Measurements from ENCODE around the gene SLC27A4.

DNA sequence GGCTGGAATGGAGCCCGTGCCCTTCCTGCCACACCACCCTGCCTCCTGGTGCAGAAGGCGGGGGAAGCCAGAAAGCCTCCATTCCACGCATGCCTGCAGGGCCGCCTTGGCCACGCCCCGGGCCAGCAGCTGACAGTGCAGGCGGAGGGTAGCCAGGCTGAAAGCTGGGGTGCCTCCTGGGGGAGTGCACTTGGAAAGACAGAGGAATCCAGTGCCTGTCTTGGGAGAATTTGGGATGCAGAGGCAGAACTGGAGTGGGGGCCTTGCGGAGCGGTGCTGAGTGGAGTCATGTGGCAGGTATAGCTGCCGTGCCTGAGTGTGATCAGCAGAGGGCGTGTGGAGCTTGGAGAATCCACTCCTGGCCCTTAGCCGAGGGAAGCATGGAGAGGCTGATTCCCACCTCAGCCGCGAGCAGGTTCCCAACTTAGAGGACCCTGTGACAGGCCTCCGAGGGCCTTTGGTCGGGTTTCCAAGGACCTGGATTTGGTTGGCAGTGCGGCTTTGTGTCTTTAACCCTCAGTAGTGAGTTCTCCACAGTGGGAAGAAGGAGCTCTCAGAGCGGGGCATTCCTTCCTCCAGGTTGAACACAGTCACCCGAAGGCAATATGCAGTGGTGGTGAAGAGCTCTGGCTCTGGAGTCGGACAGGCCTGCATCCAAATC, 21.8 kb downstream of the SLC27A4 start:
- TF ChIP-seq POLR2A (IDR thresholded peaks at IDR 0.05; ENCODE audit: low read length) (peak; percentile 24), GATA1 (IDR thresholded peaks at IDR 0.05; ENCODE audit: low read depth, low read length) (no peak)

All from erythroblast (primary cell).